Heart left ventricle (tissue), 13 donors: Measurements from ENCODE around the gene MAST4.

Experiments used
- POLR2A ChIP-seq, 2 donors: fragments of 450-650 bp; IDR thresholded peaks; one replicate each; pipeline ENCODE4 v1.6.1; 2017; ENCODE audit warnings: antibody characterized with exemption in 2 of 2, mild to moderate bottlenecking in 2 of 2, moderate library complexity in 2 of 2
- TF ChIP-seq, protein P1 (sequence below), 12 donors: fragments of 200-600 bp; sonication (generic) in 4 of 12; IDR thresholded peaks; one replicate each; pipeline versions ENCODE4 v1.5.0 to v1.8.0; 2018 to 2022; ENCODE audit warnings: antibody characterized with exemption in 12 of 12, mild to moderate bottlenecking in 5 of 12
- donor health status: ischemic (EF 13 %, LVEDD 7.1; RV severe dilation, severe dysfunction).
- donor health status: DM: no; HTN: yes; CAD: no.
- donor health status: DM: no; HTN: no; CAD: no.
- donor health status: ischemic (EF 25% LVEDD 6.9; RV normal size, moderate dysfunction).
- donor health status: ischemic (EF 25% LVEDD 5.7; RV mildly dilated, moderate dysfunction).
- donor health status: ischemic (EF 35%, LVEDD 5.7; RV mildly dilated, moderate dysfunction).
- donor health status: nonischemic (EF 11% LVEDD 7.7; RV severe dilation, severe dysfunction).
- donor health status: DM: yes; HTN: yes; CAD: no.
- donor health status: PGD.
- donor health status: ischemic (EF 29% LVEDD 5.4; RV normal size, mild dysfunction).
- donor health status: nonischemic (EF 23%, LVEDD 6.1; RV moderate dilation, normal function).

DNA sequence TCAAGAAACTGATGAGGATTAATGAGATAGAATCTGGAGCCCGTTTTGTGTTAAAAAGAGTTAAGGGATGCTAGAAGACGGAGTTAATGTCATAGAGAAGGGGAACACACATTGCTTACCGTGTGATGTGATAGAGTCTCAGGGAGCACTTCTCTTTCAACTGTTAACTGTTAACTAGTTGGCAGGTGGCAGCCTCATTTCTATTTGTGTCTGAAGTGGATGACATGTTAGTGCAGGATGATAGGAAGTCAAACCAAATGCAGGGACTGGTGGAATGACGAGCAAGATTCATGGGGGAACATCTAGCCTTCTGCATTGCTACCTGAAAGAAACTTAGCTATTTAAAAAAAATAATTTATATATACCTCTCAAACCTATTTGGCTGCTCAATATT lies 222.7 kb downstream of the MAST4 start:
- TF ChIP-seq, protein P1, sequence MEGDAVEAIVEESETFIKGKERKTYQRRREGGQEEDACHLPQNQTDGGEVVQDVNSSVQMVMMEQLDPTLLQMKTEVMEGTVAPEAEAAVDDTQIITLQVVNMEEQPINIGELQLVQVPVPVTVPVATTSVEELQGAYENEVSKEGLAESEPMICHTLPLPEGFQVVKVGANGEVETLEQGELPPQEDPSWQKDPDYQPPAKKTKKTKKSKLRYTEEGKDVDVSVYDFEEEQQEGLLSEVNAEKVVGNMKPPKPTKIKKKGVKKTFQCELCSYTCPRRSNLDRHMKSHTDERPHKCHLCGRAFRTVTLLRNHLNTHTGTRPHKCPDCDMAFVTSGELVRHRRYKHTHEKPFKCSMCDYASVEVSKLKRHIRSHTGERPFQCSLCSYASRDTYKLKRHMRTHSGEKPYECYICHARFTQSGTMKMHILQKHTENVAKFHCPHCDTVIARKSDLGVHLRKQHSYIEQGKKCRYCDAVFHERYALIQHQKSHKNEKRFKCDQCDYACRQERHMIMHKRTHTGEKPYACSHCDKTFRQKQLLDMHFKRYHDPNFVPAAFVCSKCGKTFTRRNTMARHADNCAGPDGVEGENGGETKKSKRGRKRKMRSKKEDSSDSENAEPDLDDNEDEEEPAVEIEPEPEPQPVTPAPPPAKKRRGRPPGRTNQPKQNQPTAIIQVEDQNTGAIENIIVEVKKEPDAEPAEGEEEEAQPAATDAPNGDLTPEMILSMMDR (IDR thresholded peaks at IDR 0.05) = no peak
- TF ChIP-seq POLR2A (IDR thresholded peaks at IDR 0.05) = no peak
